Keratinocyte (primary cell): Measurements from ENCODE around the gene VRK1.

Source experiments
- EZH2 ChIP-seq: IDR thresholded peaks from one replicate; pipeline ENCODE4 v1.6.1; 2012; ENCODE audit warnings: inconsistent platforms, mild to moderate bottlenecking, low read length, moderate library complexity
- TF ChIP-seq, protein P1 (sequence below), 3 experiments: IDR thresholded peaks in 1 of 3; conservative IDR thresholded peaks in 1 of 3; optimal IDR thresholded peaks in 1 of 3; 2 replicates in 2 of 3; 3 replicates in 1 of 3; pipeline versions ENCODE3 to v1.5.1; 2011; ENCODE audit warnings: low read length in 3 of 3, mild to moderate bottlenecking in 3 of 3, moderate library complexity in 2 of 3, control low read depth in 1 of 3, inconsistent platforms in 1 of 3; ENCODE audit not compliant: insufficient read depth in 2 of 3; ENCODE audit errors: extremely low read depth in 1 of 3

DNA sequence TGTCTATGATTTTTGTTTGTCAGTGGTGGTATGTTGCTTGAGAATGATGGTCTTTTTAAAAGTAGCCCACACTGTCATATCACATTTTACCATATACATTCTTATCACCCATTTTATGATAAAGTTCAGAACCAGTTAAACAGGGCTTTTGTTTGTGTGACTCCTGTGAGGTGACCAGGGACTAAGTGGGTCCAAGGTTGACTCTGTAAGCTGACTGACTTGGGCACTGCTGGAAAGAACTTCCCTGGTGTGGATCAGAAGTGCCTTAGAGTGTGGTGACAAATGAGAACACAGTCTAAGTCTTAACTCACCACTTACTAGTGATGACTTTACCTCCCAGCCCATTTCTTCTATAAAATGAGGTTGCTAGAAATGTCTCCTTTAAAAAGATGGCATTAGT is 52.6 kb downstream of the VRK1 start:
- TF ChIP-seq EZH2: no peak
- TF ChIP-seq, protein P1, sequence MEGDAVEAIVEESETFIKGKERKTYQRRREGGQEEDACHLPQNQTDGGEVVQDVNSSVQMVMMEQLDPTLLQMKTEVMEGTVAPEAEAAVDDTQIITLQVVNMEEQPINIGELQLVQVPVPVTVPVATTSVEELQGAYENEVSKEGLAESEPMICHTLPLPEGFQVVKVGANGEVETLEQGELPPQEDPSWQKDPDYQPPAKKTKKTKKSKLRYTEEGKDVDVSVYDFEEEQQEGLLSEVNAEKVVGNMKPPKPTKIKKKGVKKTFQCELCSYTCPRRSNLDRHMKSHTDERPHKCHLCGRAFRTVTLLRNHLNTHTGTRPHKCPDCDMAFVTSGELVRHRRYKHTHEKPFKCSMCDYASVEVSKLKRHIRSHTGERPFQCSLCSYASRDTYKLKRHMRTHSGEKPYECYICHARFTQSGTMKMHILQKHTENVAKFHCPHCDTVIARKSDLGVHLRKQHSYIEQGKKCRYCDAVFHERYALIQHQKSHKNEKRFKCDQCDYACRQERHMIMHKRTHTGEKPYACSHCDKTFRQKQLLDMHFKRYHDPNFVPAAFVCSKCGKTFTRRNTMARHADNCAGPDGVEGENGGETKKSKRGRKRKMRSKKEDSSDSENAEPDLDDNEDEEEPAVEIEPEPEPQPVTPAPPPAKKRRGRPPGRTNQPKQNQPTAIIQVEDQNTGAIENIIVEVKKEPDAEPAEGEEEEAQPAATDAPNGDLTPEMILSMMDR (optimal IDR thresholded peaks at IDR 0.05 in 1 of 3, IDR thresholded peaks at IDR 0.05 in 1 of 3, conservative IDR thresholded peaks at IDR 0.05 in 1 of 3; ENCODE audit: extremely low read depth in 1 of 3, insufficient read depth in 2 of 3, low read length in 3 of 3): no peak
